CD4-positive, alpha-beta T cell (primary cell): ENCODE data around the gene HS6ST3. TPM values are rescaled to one million over a fixed set of nuclear protein-coding genes. Genes with fewer than 3 reads are reported as not detected.

Source experiments
- ATAC-seq: fragments of 200-7000 bp; cut with Tn5 transposase; one replicate; pipeline ENCODE4 v1.10.0; 2022; ENCODE audit warnings: mild to moderate bottlenecking; ENCODE audit not compliant: poor library complexity
- CTCF ChIA-PET: fragments of 350-600 bp; sonication (Branson Sonifier 250); formaldehyde crosslinking; loops from one replicate; lab custom pipeline; 2021; ENCODE audit warnings: antibody characterized with exemption, inconsistent platforms; lab: Charles Lee
- POLR2A ChIA-PET: fragments of 350-600 bp; sonication (Branson Sonifier 250); formaldehyde crosslinking; loops from one replicate; lab custom pipeline; 2021; ENCODE audit warnings: antibody characterized with exemption, inconsistent platforms; lab: Charles Lee
- DNase-seq, 14 experiments: peaks; one replicate each; pipeline ENCODE4 v3.0.0-alpha.2; 2013 to 2020; ENCODE audit warnings: mixed read lengths in 2 of 14
- H3K27ac ChIP-seq, 2 donors: one replicate each; pipeline versions ENCODE4 v1.5.1 to v1.7.0; 2013; ENCODE audit warnings: low read length in 2 of 2, low read depth in 1 of 2, mild to moderate bottlenecking in 1 of 2
- H3K27me3 ChIP-seq, 2 experiments: 1 replicate in 1 of 2; 2 replicates in 1 of 2; pipeline versions ENCODE4 v1.6.1 to v1.7.0; 2013; ENCODE audit warnings: low read length in 2 of 2, control low read depth in 1 of 2, mild to moderate bottlenecking in 1 of 2, moderate library complexity in 1 of 2; ENCODE audit not compliant: insufficient read depth in 2 of 2, control insufficient read depth in 1 of 2
- H3K36me3 ChIP-seq: one replicate; pipeline ENCODE4 v1.6.1; 2013; ENCODE audit warnings: low read length, control low read depth; ENCODE audit not compliant: insufficient read depth
- H3K4me1 ChIP-seq: one replicate; pipeline ENCODE4 v1.6.1; 2013; ENCODE audit warnings: low read length, control low read depth; ENCODE audit not compliant: insufficient read depth
- H3K4me3 ChIP-seq: one replicate; pipeline ENCODE4 v1.5.1; 2013; ENCODE audit warnings: mild to moderate bottlenecking, low read length, moderate library complexity
- H3K9me3 ChIP-seq, 2 experiments: 1 replicate in 1 of 2; 2 replicates in 1 of 2; pipeline versions ENCODE4 v1.6.1 to v1.7.0; 2013; ENCODE audit warnings: low read length in 2 of 2, mild to moderate bottlenecking in 2 of 2, control low read depth in 1 of 2, moderate library complexity in 1 of 2; ENCODE audit not compliant: control insufficient read depth in 1 of 2, insufficient read depth in 1 of 2
- H3K27ac Mint-ChIP-seq: one replicate; pipeline ENCODE4 v1.8.0; 2020; ENCODE audit warnings: mixed read lengths
- H3K27me3 Mint-ChIP-seq: one replicate; pipeline ENCODE4 v1.8.0; 2021; ENCODE audit warnings: mixed read lengths
- H3K36me3 Mint-ChIP-seq: one replicate; pipeline ENCODE4 v1.8.0; 2021; ENCODE audit warnings: low read depth, mixed read lengths
- H3K4me1 Mint-ChIP-seq: one replicate; pipeline ENCODE4 v1.8.0; 2021; ENCODE audit warnings: low read depth, mixed read lengths
- H3K4me3 Mint-ChIP-seq: one replicate; pipeline ENCODE4 v1.8.0; 2020; ENCODE audit warnings: mild to moderate bottlenecking, mixed read lengths
- H3K9me3 Mint-ChIP-seq: one replicate; pipeline ENCODE4 v1.8.0; 2020; ENCODE audit warnings: mixed read lengths
- intact Hi-C, 2 experiments: fragments of 100-400 bp; cut with DNase I in 1 of 2; cut with micrococcal nuclease in 1 of 2; formaldehyde crosslinking; loops; one replicate each; pipeline versions ENCODE4 v1.15.1 to v1.9.0; 2023 to 2025; cut with DNase I, micrococcal nuclease
- total RNA-seq, 174 experiments: library from RNA in 2 of 174; stranded (reverse) in 2 of 174; gene quantifications; one replicate each; pipeline ENCODE4 v1.2.3 and lab custom pipeline; 2021 to 2026
- TF ChIP-seq, protein P1 (sequence below): fragments of 200-600 bp; IDR thresholded peaks from one replicate; pipeline ENCODE4 v1.8.0; 2022; ENCODE audit warnings: antibody characterized with exemption, mild to moderate bottlenecking

Gene HS6ST3
- total RNA-seq, 2 experiments from 2014 or later: not detected

DNA sequence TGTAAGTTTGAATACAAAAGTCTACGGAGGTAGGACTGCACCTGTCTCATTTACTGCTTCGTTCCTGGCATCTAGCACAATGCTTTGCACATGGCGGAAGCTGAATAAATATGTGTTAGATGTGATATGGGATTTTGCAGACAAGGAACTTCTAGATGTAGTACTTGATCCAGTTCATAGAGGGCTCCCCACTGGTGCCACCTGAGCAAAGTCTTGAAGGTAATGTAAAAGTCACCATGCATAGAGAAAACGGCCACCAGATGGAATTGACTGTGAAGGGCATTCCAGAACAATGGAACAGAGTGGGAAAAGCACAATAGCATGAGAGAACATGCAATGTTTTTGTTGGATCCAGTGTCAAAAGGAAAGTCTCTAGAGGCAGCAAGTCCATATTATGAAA, 209.3 kb downstream of the HS6ST3 start:
- CTCF ChIA-PET: no interaction called here

DNA sequence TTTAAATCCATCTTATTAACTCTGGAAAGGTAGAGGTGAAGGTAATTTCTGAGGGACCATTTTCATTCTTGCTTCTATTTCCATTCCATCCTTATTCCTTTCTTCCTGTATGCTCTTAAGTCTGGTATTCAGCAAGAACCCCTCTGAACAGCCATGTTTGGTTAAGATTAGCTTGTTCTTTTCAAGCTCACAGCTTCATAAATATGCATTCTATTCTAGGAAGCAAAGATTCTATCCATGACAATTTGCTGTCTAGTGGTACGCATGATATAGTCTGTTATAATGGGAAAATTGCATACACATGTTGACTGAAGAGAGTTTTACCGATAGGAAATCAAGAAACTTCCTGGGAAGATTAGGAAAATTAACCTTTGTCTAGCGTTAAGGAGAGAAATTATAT, 218.7 kb downstream of the HS6ST3 start:
- H3K9me3 ChIP-seq: no peaks in the 10 kb centered on the region
- Mint-ChIP-seq H3K4me1 (no peaks in the 10 kb centered on the region), H3K9me3 (no peaks in the 10 kb centered on the region), H3K4me3 (no peak overlapping the region), H3K36me3 (no peaks in the 10 kb centered on the region), H3K27ac (no peak overlapping the region), H3K27me3 (no peaks in the 10 kb centered on the region)
- TF ChIP-seq, protein P1, sequence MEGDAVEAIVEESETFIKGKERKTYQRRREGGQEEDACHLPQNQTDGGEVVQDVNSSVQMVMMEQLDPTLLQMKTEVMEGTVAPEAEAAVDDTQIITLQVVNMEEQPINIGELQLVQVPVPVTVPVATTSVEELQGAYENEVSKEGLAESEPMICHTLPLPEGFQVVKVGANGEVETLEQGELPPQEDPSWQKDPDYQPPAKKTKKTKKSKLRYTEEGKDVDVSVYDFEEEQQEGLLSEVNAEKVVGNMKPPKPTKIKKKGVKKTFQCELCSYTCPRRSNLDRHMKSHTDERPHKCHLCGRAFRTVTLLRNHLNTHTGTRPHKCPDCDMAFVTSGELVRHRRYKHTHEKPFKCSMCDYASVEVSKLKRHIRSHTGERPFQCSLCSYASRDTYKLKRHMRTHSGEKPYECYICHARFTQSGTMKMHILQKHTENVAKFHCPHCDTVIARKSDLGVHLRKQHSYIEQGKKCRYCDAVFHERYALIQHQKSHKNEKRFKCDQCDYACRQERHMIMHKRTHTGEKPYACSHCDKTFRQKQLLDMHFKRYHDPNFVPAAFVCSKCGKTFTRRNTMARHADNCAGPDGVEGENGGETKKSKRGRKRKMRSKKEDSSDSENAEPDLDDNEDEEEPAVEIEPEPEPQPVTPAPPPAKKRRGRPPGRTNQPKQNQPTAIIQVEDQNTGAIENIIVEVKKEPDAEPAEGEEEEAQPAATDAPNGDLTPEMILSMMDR: no peak
- DNase-seq (no peak), ATAC-seq (no peak)
- H3K4me3 ChIP-seq: no peak overlapping the region
- intact Hi-C loops: no loop called here
- no peaks in the 10 kb centered on the region for H3K36me3 ChIP-seq
- H3K27ac ChIP-seq: no peak overlapping the region
- CTCF ChIA-PET: no interaction called here
- POLR2A ChIA-PET: no interaction called here
- H3K4me1 ChIP-seq: no peaks in the 10 kb centered on the region
- no peaks in the 10 kb centered on the region for H3K27me3 ChIP-seq

More for the DNA sequence above, 209.3 kb downstream of the HS6ST3 start:
- Mint-ChIP-seq H3K9me3 (peaks cover 4% of the 10 kb centered on the region), H3K27me3 (no peaks in the 10 kb centered on the region), H3K4me1 (no peaks in the 10 kb centered on the region), H3K27ac (no peak overlapping the region), H3K36me3 (no peaks in the 10 kb centered on the region), H3K4me3 (no peak overlapping the region)
- intact Hi-C loops: no loop called here
- no peaks in the 10 kb centered on the region for H3K9me3 ChIP-seq
- POLR2A ChIA-PET: no interaction called here
- ATAC-seq (no peak), DNase-seq (no peak)
- TF ChIP-seq, protein P1: no peak
- H3K27me3 ChIP-seq: no peaks in the 10 kb centered on the region
- H3K4me3 ChIP-seq: no peak overlapping the region
- no peaks in the 10 kb centered on the region for H3K4me1 ChIP-seq
- H3K27ac ChIP-seq: no peak overlapping the region
- no peaks in the 10 kb centered on the region for H3K36me3 ChIP-seq

DNA sequence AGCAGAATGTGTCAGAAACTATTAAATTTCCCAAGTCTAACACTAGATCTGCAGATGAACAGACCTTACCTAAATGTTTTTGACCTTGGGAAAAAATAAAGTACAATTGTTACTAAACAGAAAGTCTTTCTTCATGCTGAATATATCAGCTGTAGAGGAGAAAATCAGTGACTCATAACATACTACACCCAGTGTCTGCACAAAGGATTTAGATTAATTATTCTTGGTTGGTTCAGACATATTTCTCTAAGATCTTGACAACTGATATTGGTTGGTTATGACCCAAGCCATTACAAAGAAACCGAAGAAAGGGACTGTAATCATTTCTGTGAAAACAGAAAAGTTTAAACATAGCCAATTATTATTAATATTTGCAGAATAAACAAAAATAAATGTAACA, 225.1 kb downstream of the HS6ST3 start:
- Mint-ChIP-seq H3K27ac (no peak overlapping the region), H3K4me3 (no peak overlapping the region), H3K9me3 (peaks cover 5% of the 10 kb centered on the region), H3K36me3 (no peaks in the 10 kb centered on the region), H3K4me1 (no peaks in the 10 kb centered on the region), H3K27me3 (no peaks in the 10 kb centered on the region)
- Histone ChIP-seq H3K4me3 (no peak overlapping the region), H3K4me1 (no peaks in the 10 kb centered on the region), H3K27me3 (no peaks in the 10 kb centered on the region), H3K9me3 (no peaks in the 10 kb centered on the region), H3K27ac (no peak overlapping the region), H3K36me3 (no peaks in the 10 kb centered on the region)
- ATAC-seq (no peak), DNase-seq (no peak)
- ChIA-PET POLR2A (no interaction called here), CTCF (no interaction called here)
- TF ChIP-seq, protein P1: no peak
- intact Hi-C loops: no loop called here
